ENCODE measurements around the gene HIP1R.

- TF ChIP-seq EZH2phosphoT487 (IDR thresholded peaks at IDR 0.05; ENCODE audit: insufficient read depth, low read depth) = no peak
- no peak for TF ChIP-seq EZH2 (IDR thresholded peaks at IDR 0.05; ENCODE audit: insufficient read depth, poor library complexity, severe bottlenecking)
Observed at GRCh38 chr12:122803937-122804336, 31.3 kb upstream of the HIP1R start.

Data from GM23248 (cell line).